Ovary (tissue), 9 donors: ENCODE measurements around the gene MPV17L. TPM values are rescaled to one million over a fixed set of nuclear protein-coding genes. Genes with fewer than 3 reads are reported as not detected.
"Not testable (repeated sequence)": the region's sequence is repeated elsewhere in the genome, so short reads cannot be mapped to it uniquely, and the experiment has no call there.

Source experiments
- DNase-seq, 5 donors: peaks; one replicate each; pipeline ENCODE4 v3.0.0-alpha.2; 2019 to 2020
- H3K27ac ChIP-seq, 2 donors: fragments of 200-600 bp; one replicate each; pipeline versions ENCODE4 v1.5.1 to v1.8.0; 2019 to 2022
- H3K27me3 ChIP-seq: fragments of 200-600 bp; one replicate; pipeline ENCODE4 v1.8.0; 2022
- H3K36me3 ChIP-seq: fragments of 200-600 bp; sonication (generic); one replicate; pipeline ENCODE4 v1.5.1; 2019
- H3K4me1 ChIP-seq: one replicate; pipeline ENCODE4 v1.8.1; 2013; ENCODE audit warnings: mild to moderate bottlenecking, moderate library complexity; ENCODE audit not compliant: insufficient read depth
- H3K4me3 ChIP-seq: fragments of 200-600 bp; sonication (generic); one replicate; pipeline ENCODE4 v1.5.1; 2017
- H3K9me3 ChIP-seq, 2 donors: fragments of 200-600 bp in 1 of 2; sonication (generic) in 1 of 2; one replicate each; pipeline versions ENCODE4 v1.5.1 to v1.8.1; 2013 to 2019; ENCODE audit warnings: mild to moderate bottlenecking in 1 of 2, moderate library complexity in 1 of 2
- EP300 ChIP-seq: sonication (generic); formaldehyde crosslinking; IDR thresholded peaks from one replicate; pipeline ENCODE4 v1.6.1; 2017; ENCODE audit warnings: antibody characterized with exemption
- POLR2A ChIP-seq: fragments of 450-650 bp; IDR thresholded peaks from one replicate; pipeline ENCODE4 v1.6.1; 2017; ENCODE audit warnings: antibody characterized with exemption, mild to moderate bottlenecking, moderate library complexity
- WGBS, 3 donors: extraction: QIAGEN DNeasy Blood & Tissue Kit in 1 of 3; methylation state at CpG; one replicate each; pipeline versions ENCODE4 v1.1.5 to v1.1.7; 2013 to 2017; 5-methylcytosine and 5-hydroxymethylcytosine counted together
- intact Hi-C, 4 donors: fragments of 100-400 bp; cut with DNase I; formaldehyde crosslinking; loops; one replicate each; pipeline versions ENCODE4 v1.11.0 to v1.15.1; 2022 to 2023
- polyA plus RNA-seq, 2 donors: library from polyadenylated mRNA; stranded (reverse); fragments of 200-250 nt in 1 of 2; fragments of 350-450 nt in 1 of 2; fragmentation: Illumina TruSeq in 1 of 2; extraction: RNeasy Lipid Tissue Mini Kit (QIAGEN cat#74804) in 1 of 2; gene quantifications; one replicate each; pipeline ENCODE4 v1.2.3, GENCODE V29; 2013 to 2014
- total RNA-seq, 7 donors: library from RNA; depleted of rRNA in 2 of 7; stranded (reverse); fragments of >200 nt in 2 of 7; fragmentation: NEBNext Ultra II Directional in 3 of 7; extraction: Animal tissue kit (Norgen Biotek cat#: 25700) in 3 of 7; gene quantifications; one replicate each; pipeline versions ENCODE4 v1.1.0 to v1.2.4, GENCODE V29; 2016 to 2023
- TF ChIP-seq, protein P1 (sequence below), 3 donors: fragments of 450-650 bp in 2 of 3; fragments of 200-600 bp in 1 of 3; IDR thresholded peaks; one replicate each; pipeline versions ENCODE4 v1.5.1 to v1.8.0; 2016 to 2022; ENCODE audit warnings: antibody characterized with exemption in 3 of 3, mild to moderate bottlenecking in 1 of 3
- donor health status: DM: no; HTN: no; CAD: no; lungs with moderate emphysema.
- donor health status: DM: no; HTN: no; CAD: no.
- donor health status: Bipolar disorder and iron deficiency.
- donor health status: DM: yes; HTN: yes; CAD: no.
- donor health status: DM: no; HTN: no; CAD: no.
- donor health status: DM: yes; HTN: yes; CAD: no.

The MPV17L gene
- total and polyA plus RNA-seq, 9 donors: 3.8 to 13.9 (median 10.2) TPM

DNA sequence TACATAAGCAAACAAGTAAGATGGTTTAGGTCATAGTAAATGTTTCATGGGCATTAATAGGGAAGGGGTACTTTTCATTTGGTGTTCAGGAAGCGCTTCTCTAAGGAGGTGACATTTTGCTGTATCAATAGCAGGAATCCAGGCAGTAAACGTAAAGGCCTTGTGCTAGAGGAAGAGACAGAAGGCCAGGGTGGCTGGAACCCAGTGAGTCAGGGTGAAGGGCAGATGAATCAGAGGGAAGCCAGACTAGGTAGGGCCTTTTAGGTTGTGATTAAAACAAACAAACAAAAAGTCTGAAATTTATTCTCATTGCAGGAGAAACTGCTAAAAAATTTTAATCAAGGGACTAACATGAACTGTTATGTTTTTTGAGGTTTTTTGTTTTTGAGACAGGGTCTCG, 45.3 kb downstream of the MPV17L start:
- WGBS, 3 donors: 88 to 93% (median 91%) methylated on average over 3 of the region's 3 CpGs
- intact Hi-C loops: loop anchor here in 1 of 4 donors (2.0 kb wide), 1 partner anchor 42 kb away; no protein-coding TSS in a partner anchor

DNA sequence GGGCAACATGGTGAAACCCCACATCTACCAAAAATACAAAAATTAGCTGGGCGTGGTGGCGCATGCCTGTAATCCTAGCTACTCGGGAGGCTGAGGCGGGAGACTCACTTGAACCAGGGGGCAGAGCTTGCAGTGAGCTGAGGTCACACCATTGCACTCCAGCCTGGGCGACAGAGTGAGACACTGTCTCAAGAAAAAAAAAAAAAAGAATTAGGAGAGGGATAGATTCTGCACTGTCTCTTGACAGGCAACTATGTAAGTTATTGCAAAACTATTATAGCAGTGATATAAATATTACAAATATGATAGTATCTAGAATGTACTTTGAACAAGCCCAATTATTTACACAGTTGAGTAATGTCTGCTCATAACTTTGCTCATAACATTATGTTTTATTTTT, 46.6 kb downstream of the MPV17L start:
- H3K27ac ChIP-seq, DNase-seq, H3K4me1 ChIP-seq, H3K27me3 ChIP-seq, H3K9me3 ChIP-seq, H3K4me3 ChIP-seq, H3K36me3 ChIP-seq, intact Hi-C loops: not testable (repeated sequence)
- WGBS, 3 donors: 89 to 93% (median 89%) methylated on average over 5 of the region's 5 CpGs

More for the DNA sequence above, 45.3 kb downstream of the MPV17L start:
- no peaks in the 10 kb centered on the region for H3K36me3 ChIP-seq
- no peaks in the 10 kb centered on the region for H3K27me3 ChIP-seq
- no peak overlapping the region for H3K27ac ChIP-seq
- TF ChIP-seq, protein P1, sequence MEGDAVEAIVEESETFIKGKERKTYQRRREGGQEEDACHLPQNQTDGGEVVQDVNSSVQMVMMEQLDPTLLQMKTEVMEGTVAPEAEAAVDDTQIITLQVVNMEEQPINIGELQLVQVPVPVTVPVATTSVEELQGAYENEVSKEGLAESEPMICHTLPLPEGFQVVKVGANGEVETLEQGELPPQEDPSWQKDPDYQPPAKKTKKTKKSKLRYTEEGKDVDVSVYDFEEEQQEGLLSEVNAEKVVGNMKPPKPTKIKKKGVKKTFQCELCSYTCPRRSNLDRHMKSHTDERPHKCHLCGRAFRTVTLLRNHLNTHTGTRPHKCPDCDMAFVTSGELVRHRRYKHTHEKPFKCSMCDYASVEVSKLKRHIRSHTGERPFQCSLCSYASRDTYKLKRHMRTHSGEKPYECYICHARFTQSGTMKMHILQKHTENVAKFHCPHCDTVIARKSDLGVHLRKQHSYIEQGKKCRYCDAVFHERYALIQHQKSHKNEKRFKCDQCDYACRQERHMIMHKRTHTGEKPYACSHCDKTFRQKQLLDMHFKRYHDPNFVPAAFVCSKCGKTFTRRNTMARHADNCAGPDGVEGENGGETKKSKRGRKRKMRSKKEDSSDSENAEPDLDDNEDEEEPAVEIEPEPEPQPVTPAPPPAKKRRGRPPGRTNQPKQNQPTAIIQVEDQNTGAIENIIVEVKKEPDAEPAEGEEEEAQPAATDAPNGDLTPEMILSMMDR (IDR thresholded peaks at IDR 0.05): no peak
- TF ChIP-seq POLR2A (no peak), EP300 (no peak)
- H3K4me3 ChIP-seq: no peak overlapping the region
- H3K4me1 ChIP-seq: peaks cover 5% of the 10 kb centered on the region
- DNase-seq: no peak
- H3K9me3 ChIP-seq: no peaks in the 10 kb centered on the region

DNA sequence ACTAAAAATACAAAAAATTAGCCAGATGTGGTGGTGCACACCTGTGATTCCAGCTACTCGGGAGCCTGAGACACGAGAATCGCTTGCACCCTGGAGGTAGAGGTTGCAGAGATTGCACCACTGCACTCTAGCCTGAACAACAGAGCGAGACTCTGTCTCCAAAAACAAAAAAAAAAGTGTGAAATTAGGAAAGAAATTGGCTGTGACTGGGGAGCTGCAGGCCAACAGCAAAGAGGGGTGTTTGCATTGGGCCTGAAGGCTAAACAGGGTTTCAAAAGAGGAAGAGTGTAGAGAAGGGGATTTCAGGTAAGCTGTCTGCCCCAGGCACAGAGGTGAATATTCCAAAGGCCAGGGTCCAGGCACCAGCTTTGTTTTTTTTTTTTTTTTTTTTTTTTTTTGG, 48.2 kb downstream of the MPV17L start:
- Histone ChIP-seq H3K4me3 (no peak overlapping the region), H3K27ac (no peak overlapping the region), H3K9me3 (no peaks in the 10 kb centered on the region), H3K4me1 (peaks cover 5% of the 10 kb centered on the region), H3K27me3 (no peaks in the 10 kb centered on the region), H3K36me3 (no peaks in the 10 kb centered on the region)
- TF ChIP-seq, protein P1 (IDR thresholded peaks at IDR 0.05): no peak
- TF ChIP-seq POLR2A (no peak), EP300 (no peak)
- DNase-seq: no peak
- WGBS, 3 donors: 91 to 95% (median 93%) methylated on average over 4 of the region's 4 CpGs
- intact Hi-C loops: no loop called here

DNA sequence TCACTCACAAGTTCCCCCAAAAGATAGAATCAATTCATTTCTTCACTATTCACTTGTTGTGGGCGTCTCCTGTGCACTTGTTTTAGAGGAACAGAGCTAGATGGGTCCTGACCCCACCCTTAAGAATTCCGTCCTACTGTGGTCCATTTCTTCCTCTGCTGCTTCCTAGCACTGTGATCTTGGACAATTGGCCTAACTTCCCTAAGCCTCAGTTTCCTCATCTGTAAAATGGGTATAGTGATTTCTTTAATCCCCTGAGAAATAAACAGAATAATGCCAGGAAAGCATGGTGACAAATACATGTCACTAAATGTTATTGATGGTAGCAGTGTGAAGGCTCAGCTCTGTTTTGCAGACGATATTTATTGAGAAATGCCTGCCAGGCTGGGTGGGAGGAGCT, 48.7 kb downstream of the MPV17L start:
- H3K36me3 ChIP-seq: no peaks in the 10 kb centered on the region
- peaks cover 5% of the 10 kb centered on the region for H3K4me1 ChIP-seq
- no peaks in the 10 kb centered on the region for H3K27me3 ChIP-seq
- TF ChIP-seq EP300: no peak
- WGBS, 3 donors: 92 to 95% (median 95%) methylated on average over 3 of the region's 3 CpGs
- H3K27ac ChIP-seq: no peak overlapping the region
- no peak overlapping the region for H3K4me3 ChIP-seq
- no peak for DNase-seq
- intact Hi-C loops: no loop called here
- H3K9me3 ChIP-seq: no peaks in the 10 kb centered on the region

DNA sequence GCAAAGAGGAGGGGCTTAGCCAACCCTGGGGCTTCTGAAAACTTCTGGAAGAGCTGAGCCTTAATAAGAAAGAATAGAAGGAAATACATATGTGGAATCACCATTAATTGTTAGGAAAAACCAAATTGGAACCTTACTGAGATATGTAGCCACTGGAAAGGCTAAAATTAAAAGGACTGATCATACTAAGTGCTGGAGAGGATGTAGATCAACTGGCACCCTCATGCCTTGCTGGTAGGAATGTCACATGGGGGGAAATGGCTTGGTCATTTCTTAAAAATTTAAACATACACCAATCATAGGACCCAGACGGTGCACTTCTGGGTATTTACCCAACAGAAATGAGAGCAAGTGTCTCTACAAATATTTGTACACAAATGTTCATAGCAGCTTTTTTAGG, 49.9 kb downstream of the MPV17L start:
- TF ChIP-seq POLR2A (no peak), EP300 (no peak)
- TF ChIP-seq, protein P1 (IDR thresholded peaks at IDR 0.05): no peak
- intact Hi-C loops: no loop called here
- Histone ChIP-seq H3K36me3 (no peaks in the 10 kb centered on the region), H3K27me3 (no peaks in the 10 kb centered on the region), H3K4me1 (peaks cover 1% of the 10 kb centered on the region), H3K9me3 (no peaks in the 10 kb centered on the region), H3K4me3 (no peak overlapping the region), H3K27ac (no peak overlapping the region)
- no peak for DNase-seq
- WGBS, 3 donors: 88 to 98% (median 93%) methylated on average over 1 of the region's 1 CpG

DNA sequence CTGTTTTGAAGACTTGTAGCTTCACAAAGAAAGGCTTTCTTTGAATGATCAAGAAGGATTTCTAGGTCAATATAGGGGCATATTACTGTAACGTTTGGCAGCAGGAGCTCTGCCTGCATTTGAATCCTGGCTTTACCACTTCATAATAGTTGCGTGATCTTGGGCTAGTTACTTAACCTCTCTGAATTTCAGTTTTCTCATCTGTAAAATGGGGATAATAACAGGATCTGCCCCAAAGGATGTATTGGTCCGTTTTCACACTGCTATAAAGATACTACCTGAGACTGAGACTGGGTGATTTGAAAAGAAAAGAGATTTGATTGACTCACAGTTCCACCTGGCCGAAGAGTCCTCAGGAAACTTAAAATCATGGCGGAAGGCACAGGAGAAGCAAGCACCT, 51.3 kb downstream of the MPV17L start:
- intact Hi-C loops: no loop called here
- Histone ChIP-seq H3K27ac (no peak overlapping the region), H3K36me3 (no peaks in the 10 kb centered on the region), H3K27me3 (no peaks in the 10 kb centered on the region), H3K4me3 (no peak overlapping the region), H3K9me3 (no peaks in the 10 kb centered on the region), H3K4me1 (peaks cover under 1% of the 10 kb centered on the region)
- 92 to 98% (median 95%) methylated on average over 5 of the region's 5 CpGs for WGBS, 3 donors
- TF ChIP-seq, protein P1 (IDR thresholded peaks at IDR 0.05): no peak
- TF ChIP-seq EP300 (no peak), POLR2A (no peak)
- no peak for DNase-seq
